Heart left ventricle (tissue), 16 donors: ENCODE results near the gene BACH2. TPM values are rescaled to one million over a fixed set of nuclear protein-coding genes. Genes with fewer than 3 reads are reported as not detected.
A peak's percentile ranks its signal among the peaks of the same experiment; 100 is the strongest.

ENCODE experiments used
- ATAC-seq, 4 donors: fragments of 200-7000 bp; cut with Tn5 transposase; one replicate each; pipeline ENCODE4 v1.9.1; 2020 to 2022; ENCODE audit warnings: moderate library complexity in 4 of 4, mild to moderate bottlenecking in 3 of 4, moderate number of reproducible peaks in 1 of 4
- DNase-seq, 5 donors: peaks; one replicate each; pipeline ENCODE4 v3.0.0-alpha.2; 2020
- H3K27ac ChIP-seq, 12 donors: fragments of 200-600 bp; sonication (generic) in 4 of 12; one replicate each; pipeline versions ENCODE4 v1.5.0 to v1.8.0; 2016 to 2022; ENCODE audit warnings: mild to moderate bottlenecking in 2 of 12
- H3K27me3 ChIP-seq, 9 donors: fragments of 200-600 bp; sonication (generic) in 2 of 9; one replicate each; pipeline versions ENCODE4 v1.5.1 to v1.8.0; 2016 to 2022; ENCODE audit warnings: mild to moderate bottlenecking in 3 of 9
- H3K36me3 ChIP-seq, 9 donors: fragments of 200-600 bp; sonication (generic) in 2 of 9; one replicate each; pipeline versions ENCODE4 v1.5.0 to v1.8.0; 2018 to 2022; ENCODE audit warnings: mild to moderate bottlenecking in 2 of 9
- H3K4me1 ChIP-seq, 12 donors: fragments of 200-600 bp; sonication (generic) in 4 of 12; one replicate each; pipeline versions ENCODE4 v1.5.0 to v1.8.0; 2016 to 2022; ENCODE audit warnings: mild to moderate bottlenecking in 3 of 12
- H3K4me3 ChIP-seq, 12 donors: fragments of 200-600 bp; sonication (generic) in 4 of 12; one replicate each; pipeline versions ENCODE4 v1.5.0 to v1.8.0; 2017 to 2022; ENCODE audit warnings: mild to moderate bottlenecking in 9 of 12, moderate library complexity in 4 of 12
- H3K9me3 ChIP-seq, 12 donors: fragments of 200-600 bp; sonication (generic) in 4 of 12; one replicate each; pipeline versions ENCODE4 v1.5.0 to v1.8.0; 2016 to 2022; ENCODE audit warnings: mild to moderate bottlenecking in 1 of 12
- CTCF ChIP-seq, 12 donors: fragments of 200-600 bp; sonication (generic) in 4 of 12; IDR thresholded peaks; one replicate each; pipeline versions ENCODE4 v1.5.0 to v1.8.0; 2018 to 2022; ENCODE audit warnings: antibody characterized with exemption in 12 of 12, mild to moderate bottlenecking in 5 of 12
- POLR2A ChIP-seq, 2 donors: fragments of 450-650 bp; IDR thresholded peaks; one replicate each; pipeline ENCODE4 v1.6.1; 2017; ENCODE audit warnings: antibody characterized with exemption in 2 of 2, mild to moderate bottlenecking in 2 of 2, moderate library complexity in 2 of 2
- WGBS, 4 donors: extraction: QIAGEN DNeasy Blood & Tissue Kit in 2 of 4; methylation state at CpG; one replicate each; pipeline versions ENCODE4 v1.1.5 to v1.1.7; 2013 to 2018; 5-methylcytosine and 5-hydroxymethylcytosine counted together
- intact Hi-C, 10 donors: fragments of 100-400 bp; cut with DNase I; formaldehyde crosslinking; loops; one replicate each; pipeline versions ENCODE4 v1.11.1 to v1.14.2; 2022
- polyA plus RNA-seq, 2 donors: library from polyadenylated mRNA; stranded (reverse); fragments of 200-250 nt; gene quantifications; one replicate each; pipeline ENCODE4 v1.2.3, GENCODE V29; 2013
- total RNA-seq, 9 donors: library from RNA; depleted of rRNA in 2 of 9; stranded (reverse); fragments of >200 nt in 2 of 9; fragmentation: NEBNext Ultra II Directional in 3 of 9; extraction: Animal tissue kit (Norgen Biotek cat#: 25700) in 3 of 9; gene quantifications; one replicate each; pipeline versions ENCODE4 v1.1.0 to v1.2.4, GENCODE V29; 2016 to 2023
- donor health status: ischemic (EF 13 %, LVEDD 7.1; RV severe dilation, severe dysfunction).
- donor health status: healthy with polysubstance abuse.
- donor health status: DM: no; HTN: yes; CAD: no.
- donor health status: DM: no; HTN: no; CAD: no.
- donor health status: ischemic (EF 25% LVEDD 6.9; RV normal size, moderate dysfunction).
- donor health status: ischemic (EF 25% LVEDD 5.7; RV mildly dilated, moderate dysfunction).
- donor health status: healthy.
- donor health status: DM: yes; HTN: yes; CAD: no.
- donor health status: ischemic (EF 35%, LVEDD 5.7; RV mildly dilated, moderate dysfunction).
- donor health status: nonischemic (EF 11% LVEDD 7.7; RV severe dilation, severe dysfunction).
- donor health status: DM: yes; HTN: yes; CAD: no.
- donor health status: PGD.
- donor health status: ischemic (EF 29% LVEDD 5.4; RV normal size, mild dysfunction).
- donor health status: nonischemic (EF 23%, LVEDD 6.1; RV moderate dilation, normal function).

The BACH2 gene
- total and polyA plus RNA-seq, 11 donors: 0.23 to 8.4 (median 1.5) TPM

GRCh38 chr6:90250405-90250804, 46.2 kb downstream of the BACH2 start:
- TF ChIP-seq POLR2A (IDR thresholded peaks at IDR 0.05) (no peak), CTCF (IDR thresholded peaks at IDR 0.05) (no peak)

GRCh38 chr6:90249458-90249857, 47.2 kb downstream of the BACH2 start:
- ATAC-seq: no peak
- DNase-seq: no peak
- Histone ChIP-seq H3K27ac (no peak overlapping the region), H3K9me3 (no peaks in the 10 kb centered on the region), H3K4me1 (peaks cover 0 to 6% (median 0%) of the 10 kb centered on the region in 12 donors), H3K27me3 (no peaks in the 10 kb centered on the region), H3K36me3 (no peaks in the 10 kb centered on the region), H3K4me3 (no peak overlapping the region)
- intact Hi-C loops: no loop called here
- TF ChIP-seq POLR2A (IDR thresholded peaks at IDR 0.05) (no peak), CTCF (IDR thresholded peaks at IDR 0.05) (no peak)
- WGBS, 4 donors: 89 to 98% (median 97%) methylated on average over 8 of the region's 8 CpGs

More at GRCh38 chr6:90250405-90250804, 46.2 kb downstream of the BACH2 start:
- Histone ChIP-seq H3K4me1 (peaks cover 0 to 6% (median 0%) of the 10 kb centered on the region in 12 donors), H3K4me3 (no peak overlapping the region), H3K9me3 (no peaks in the 10 kb centered on the region), H3K27ac (no peak overlapping the region), H3K27me3 (no peaks in the 10 kb centered on the region), H3K36me3 (no peaks in the 10 kb centered on the region)
- no peak for ATAC-seq
- intact Hi-C loops: no loop called here
- DNase-seq: no peak
- WGBS, 4 donors: 87 to 95% (median 91%) methylated on average over 2 of the region's 2 CpGs

GRCh38 chr6:90249034-90249433, 47.6 kb downstream of the BACH2 start:
- intact Hi-C loops: no loop called here
- DNase-seq (no peak), ATAC-seq (no peak)
- Histone ChIP-seq H3K4me3 (no peak overlapping the region), H3K27ac (no peak overlapping the region), H3K36me3 (no peaks in the 10 kb centered on the region), H3K27me3 (no peaks in the 10 kb centered on the region), H3K4me1 (peaks cover 0 to 6% (median 0%) of the 10 kb centered on the region in 12 donors), H3K9me3 (no peaks in the 10 kb centered on the region)
- TF ChIP-seq POLR2A (IDR thresholded peaks at IDR 0.05) (no peak), CTCF (IDR thresholded peaks at IDR 0.05) (no peak)

- peaks cover 0 to 6% (median 0%) of the 10 kb centered on the region in 12 donors for H3K4me1 ChIP-seq
- no peak overlapping the region for H3K27ac ChIP-seq
- no peak for DNase-seq
- no peak overlapping the region for H3K4me3 ChIP-seq
- no peaks in the 10 kb centered on the region for H3K9me3 ChIP-seq
- TF ChIP-seq POLR2A (IDR thresholded peaks at IDR 0.05): no peak
- no peak for ATAC-seq
- no peaks in the 10 kb centered on the region for H3K27me3 ChIP-seq
- no peaks in the 10 kb centered on the region for H3K36me3 ChIP-seq
- intact Hi-C loops: no loop called here
Observed at GRCh38 chr6:90247262-90247661, 49.4 kb downstream of the BACH2 start.

- intact Hi-C loops: loop anchor here in 1 of 10 donors (5.0 kb wide), 1 partner anchor 46 kb away; no protein-coding TSS in a partner anchor
- peak in 3 of 4 donors; percentile 31 to 67 (median 45) for ATAC-seq
- no peak for TF ChIP-seq POLR2A (IDR thresholded peaks at IDR 0.05)
- TF ChIP-seq CTCF (IDR thresholded peaks at IDR 0.05): no peak
- no peak overlapping the region for H3K27ac ChIP-seq
- H3K36me3 ChIP-seq: no peaks in the 10 kb centered on the region
- WGBS, 4 donors: 18 to 27% (median 23%) methylated on average over 3 of the region's 3 CpGs
- no peaks in the 10 kb centered on the region for H3K27me3 ChIP-seq
- no peak overlapping the region for H3K4me3 ChIP-seq
- H3K4me1 ChIP-seq: peaks cover 0 to 25% (median 5%) of the 10 kb centered on the region in 12 donors
- no peaks in the 10 kb centered on the region for H3K9me3 ChIP-seq
- peak in 2 of 5 donors; percentile 29 to 39 for DNase-seq
Observed at GRCh38 chr6:90241229-90241880, 55.3 kb downstream of the BACH2 start.
